ENCODE data around the gene TREM2. TPM values are rescaled to one million over a fixed set of nuclear protein-coding genes. Genes with fewer than 3 reads are reported as not detected.

TREM2 gene
- total and polyA plus RNA-seq, 3 donors from 2014 or later, result 0.63 to 2.8 (median 2.2) TPM

DNA sequence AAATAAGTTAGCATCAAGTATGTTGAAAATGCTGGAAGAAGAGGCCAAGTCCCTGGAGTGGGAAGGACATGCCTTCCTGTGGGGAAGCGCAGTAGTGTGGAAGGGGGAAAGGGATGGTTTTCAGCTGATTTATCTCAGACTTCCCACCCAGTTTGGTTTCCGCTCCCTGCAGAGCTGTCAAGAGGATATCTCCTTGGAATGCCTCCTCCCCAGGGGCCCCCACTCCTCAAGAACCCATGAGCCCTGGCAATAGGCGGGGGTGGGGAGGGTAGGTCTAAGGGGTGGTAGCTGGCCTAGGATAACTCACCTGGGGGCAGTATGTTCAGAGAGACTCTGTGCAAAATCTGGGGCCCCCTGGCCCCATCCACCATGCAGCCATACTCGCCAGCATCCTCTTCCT, 9.5 kb downstream of the TREM2 start:
- H3K27ac ChIP-seq, result no peak overlapping the region
- no peaks in the 10 kb centered on the region for H3K27me3 ChIP-seq
- WGBS, 2 donors, result 87 to 92% methylated on average over 2 to 4 of the region's 4 CpGs
- intact Hi-C loops (cut with DNase I; ENCODE audit: low total_unique reads), result no loop called here
- no peaks in the 10 kb centered on the region for H3K4me1 ChIP-seq
- no peak overlapping the region for H3K4me3 ChIP-seq
- no peaks in the 10 kb centered on the region for H3K36me3 ChIP-seq (ENCODE audit: low read depth, missing control alignments)
- no peaks in the 10 kb centered on the region for H3K9me3 ChIP-seq
- DNase-seq, result no peak
- TF ChIP-seq POLR2A (IDR thresholded peaks at IDR 0.05), result no peak
- TF ChIP-seq, protein P1, sequence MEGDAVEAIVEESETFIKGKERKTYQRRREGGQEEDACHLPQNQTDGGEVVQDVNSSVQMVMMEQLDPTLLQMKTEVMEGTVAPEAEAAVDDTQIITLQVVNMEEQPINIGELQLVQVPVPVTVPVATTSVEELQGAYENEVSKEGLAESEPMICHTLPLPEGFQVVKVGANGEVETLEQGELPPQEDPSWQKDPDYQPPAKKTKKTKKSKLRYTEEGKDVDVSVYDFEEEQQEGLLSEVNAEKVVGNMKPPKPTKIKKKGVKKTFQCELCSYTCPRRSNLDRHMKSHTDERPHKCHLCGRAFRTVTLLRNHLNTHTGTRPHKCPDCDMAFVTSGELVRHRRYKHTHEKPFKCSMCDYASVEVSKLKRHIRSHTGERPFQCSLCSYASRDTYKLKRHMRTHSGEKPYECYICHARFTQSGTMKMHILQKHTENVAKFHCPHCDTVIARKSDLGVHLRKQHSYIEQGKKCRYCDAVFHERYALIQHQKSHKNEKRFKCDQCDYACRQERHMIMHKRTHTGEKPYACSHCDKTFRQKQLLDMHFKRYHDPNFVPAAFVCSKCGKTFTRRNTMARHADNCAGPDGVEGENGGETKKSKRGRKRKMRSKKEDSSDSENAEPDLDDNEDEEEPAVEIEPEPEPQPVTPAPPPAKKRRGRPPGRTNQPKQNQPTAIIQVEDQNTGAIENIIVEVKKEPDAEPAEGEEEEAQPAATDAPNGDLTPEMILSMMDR (IDR thresholded peaks at IDR 0.05), result no peak

DNA sequence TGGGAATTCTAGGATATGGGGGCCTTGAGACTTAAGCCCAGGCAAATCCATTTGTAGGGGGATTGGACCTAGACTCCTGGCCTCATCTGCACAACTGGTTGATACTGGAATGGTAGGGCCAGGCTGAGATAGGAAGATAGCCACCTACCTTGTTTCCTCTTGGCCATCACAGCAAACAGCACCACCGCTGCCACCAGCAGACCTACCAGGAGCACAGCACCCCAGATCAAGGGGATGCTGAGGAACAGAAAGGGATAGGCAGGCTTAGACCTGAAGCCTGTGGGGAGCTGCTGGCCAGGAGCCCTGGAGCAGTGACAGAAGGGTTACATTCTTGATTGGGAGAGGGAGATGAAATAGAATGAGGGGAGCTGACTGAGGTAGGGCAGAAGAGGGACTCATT, 12.2 kb downstream of the TREM2 start:
- Histone ChIP-seq H3K27ac (no peak overlapping the region), H3K27me3 (no peaks in the 10 kb centered on the region), H3K4me3 (no peak overlapping the region), H3K9me3 (no peaks in the 10 kb centered on the region), H3K36me3 (ENCODE audit: low read depth, missing control alignments) (no peaks in the 10 kb centered on the region), H3K4me1 (no peaks in the 10 kb centered on the region)
- no peak for TF ChIP-seq POLR2A (IDR thresholded peaks at IDR 0.05)
- TF ChIP-seq, protein P1 (IDR thresholded peaks at IDR 0.05), result no peak
- no peak for DNase-seq
- 92 to 100% methylated on average over 1 of the region's 1 CpG for WGBS, 2 donors
- intact Hi-C loops (cut with DNase I; ENCODE audit: low total_unique reads), result no loop called here

DNA sequence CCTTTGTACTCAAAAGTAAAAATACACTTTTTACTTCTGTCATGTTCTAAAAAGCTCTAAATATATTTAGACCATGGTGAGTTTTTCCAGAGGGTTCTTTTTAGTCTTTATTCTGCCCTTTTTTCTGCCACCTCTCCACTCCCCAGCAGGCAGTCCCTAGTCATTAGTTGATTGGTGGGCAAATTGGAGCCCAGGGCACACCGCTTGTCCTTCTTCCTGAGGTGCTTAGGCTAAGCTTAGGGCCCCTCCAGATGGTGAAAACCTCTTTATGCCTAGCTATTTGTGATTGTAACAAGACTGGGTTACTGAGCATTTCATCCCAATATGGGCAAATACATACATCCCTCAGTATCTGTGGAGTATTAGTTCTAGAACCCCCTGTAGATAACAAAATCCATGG, 15.0 kb downstream of the TREM2 start:
- no peaks in the 10 kb centered on the region for H3K4me1 ChIP-seq
- no peak for DNase-seq
- no peaks in the 10 kb centered on the region for H3K27me3 ChIP-seq
- TF ChIP-seq, protein P1 (IDR thresholded peaks at IDR 0.05), result no peak
- no peak for TF ChIP-seq POLR2A (IDR thresholded peaks at IDR 0.05)
- H3K27ac ChIP-seq, result no peak overlapping the region
- H3K4me3 ChIP-seq, result no peak overlapping the region
- no peaks in the 10 kb centered on the region for H3K9me3 ChIP-seq
- intact Hi-C loops (cut with DNase I; ENCODE audit: low total_unique reads), result no loop called here
- WGBS, 2 donors, result 88 to 97% methylated on average over 1 of the region's 1 CpG
- no peaks in the 10 kb centered on the region for H3K36me3 ChIP-seq (ENCODE audit: low read depth, missing control alignments)

GRCh38 chr6:41136911-41137310, 26.0 kb downstream of the TREM2 start:
- H3K4me1 ChIP-seq, result no peaks in the 10 kb centered on the region
- no peak for TF ChIP-seq POLR2A (IDR thresholded peaks at IDR 0.05)
- TF ChIP-seq, protein P1 (IDR thresholded peaks at IDR 0.05), result no peak
- no peak overlapping the region for H3K27ac ChIP-seq
- intact Hi-C loops (cut with DNase I; ENCODE audit: low total_unique reads), result no loop called here
- H3K27me3 ChIP-seq, result no peaks in the 10 kb centered on the region
- DNase-seq, result no peak
- H3K36me3 ChIP-seq (ENCODE audit: low read depth, missing control alignments), result no peaks in the 10 kb centered on the region
- no peak overlapping the region for H3K4me3 ChIP-seq
- H3K9me3 ChIP-seq, result no peaks in the 10 kb centered on the region

DNA sequence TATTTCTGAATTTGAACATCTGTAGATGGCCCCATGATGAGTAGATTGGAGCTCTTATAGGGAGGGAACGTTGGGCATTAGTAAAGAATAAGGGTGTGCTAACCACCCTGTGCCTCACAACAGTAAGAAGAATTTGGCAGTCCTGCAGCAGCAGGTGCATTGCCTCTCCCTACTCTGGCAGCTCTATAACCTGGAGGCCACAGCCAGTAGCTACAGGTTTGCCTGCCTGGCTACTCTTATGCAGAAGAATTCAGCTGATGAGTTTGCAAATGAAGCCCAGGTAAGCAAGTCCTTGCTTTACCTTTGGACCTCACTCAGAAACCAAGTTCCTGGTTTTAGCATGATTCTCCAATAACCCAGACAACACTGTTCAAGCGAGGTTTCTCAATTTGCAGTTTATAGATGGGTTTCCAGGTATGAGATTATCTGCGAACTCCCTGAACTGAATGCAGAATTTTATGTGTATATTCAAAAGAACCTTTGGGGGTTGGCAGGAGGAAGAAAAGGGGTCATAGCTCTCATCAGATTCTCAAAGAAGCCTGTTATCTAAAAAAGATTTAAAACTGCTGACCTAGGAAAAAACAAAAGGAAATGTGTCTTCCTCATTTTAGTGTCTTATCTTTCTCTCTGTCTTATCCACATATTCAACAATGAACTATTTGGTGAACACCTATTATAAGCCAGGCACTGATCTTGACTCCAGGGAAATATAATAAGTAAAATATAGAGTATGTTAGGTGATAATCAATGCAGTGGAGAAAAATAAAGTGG, 27.7 kb downstream of the TREM2 start:
- DNase-seq, result no peak
- H3K4me3 ChIP-seq, result no peak overlapping the region
- no peaks in the 10 kb centered on the region for H3K4me1 ChIP-seq
- no peaks in the 10 kb centered on the region for H3K36me3 ChIP-seq (ENCODE audit: low read depth, missing control alignments)
- TF ChIP-seq, protein P1 (IDR thresholded peaks at IDR 0.05), result no peak
- no peak for TF ChIP-seq POLR2A (IDR thresholded peaks at IDR 0.05)
- no peaks in the 10 kb centered on the region for H3K9me3 ChIP-seq
- H3K27ac ChIP-seq, result no peak overlapping the region
- WGBS, 2 donors, result 88 to 94% methylated on average over 3 of the region's 3 CpGs
- H3K27me3 ChIP-seq, result no peaks in the 10 kb centered on the region
- intact Hi-C loops (cut with DNase I; ENCODE audit: low total_unique reads), result no loop called here
